GM19240 (cell line): ENCODE results near the gene SCN3A.

ENCODE experiments used
- DNase-seq: peaks from one replicate; pipeline ENCODE4 v3.0.0; 2011; ENCODE audit warnings: low spot score; ENCODE audit not compliant: insufficient read length

SCN3A gene

GRCh38 chr2:165191096-165191728 lies 12.6 kb downstream of the SCN3A start:
- DNase-seq: no peak

DNA sequence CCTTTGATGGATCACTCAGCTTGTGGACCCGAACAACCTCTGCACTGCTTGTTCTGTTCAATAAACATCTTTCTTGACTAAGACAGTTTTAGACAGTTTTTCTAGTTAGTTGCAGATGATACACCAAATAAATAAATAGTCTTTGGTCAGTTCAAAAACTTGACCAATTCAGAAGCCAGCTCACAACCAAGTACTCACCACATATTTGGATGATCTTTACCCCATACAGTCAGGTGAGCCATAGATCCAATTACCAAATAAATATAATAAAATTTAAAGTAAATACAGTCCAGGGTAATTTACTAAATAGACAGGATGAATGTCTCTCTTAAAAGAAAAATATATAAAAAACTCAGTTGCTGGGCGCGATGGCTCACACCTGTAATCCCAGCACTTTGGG lies 18.2 kb downstream of the SCN3A start:
- no peak for DNase-seq

DNA sequence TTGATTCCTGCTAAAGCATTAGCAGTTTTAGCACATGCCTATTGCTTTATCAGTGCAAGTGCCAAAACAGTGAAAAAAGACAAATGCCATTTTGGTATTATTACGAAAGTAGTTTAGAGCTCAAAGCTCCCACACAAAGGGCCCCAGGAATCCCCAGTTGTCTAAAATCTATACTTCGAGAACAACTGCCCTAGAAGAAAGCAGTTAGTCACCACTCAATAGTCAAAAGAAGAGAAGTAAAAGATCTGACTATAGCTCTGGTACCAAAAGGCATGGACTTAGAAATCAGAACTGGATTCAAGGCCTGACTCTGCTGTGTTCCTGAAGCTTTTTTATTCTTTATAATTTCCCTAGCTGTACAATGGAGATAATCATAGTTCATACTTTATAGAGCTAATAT lies 21.8 kb downstream of the SCN3A start:
- no peak for DNase-seq

DNA sequence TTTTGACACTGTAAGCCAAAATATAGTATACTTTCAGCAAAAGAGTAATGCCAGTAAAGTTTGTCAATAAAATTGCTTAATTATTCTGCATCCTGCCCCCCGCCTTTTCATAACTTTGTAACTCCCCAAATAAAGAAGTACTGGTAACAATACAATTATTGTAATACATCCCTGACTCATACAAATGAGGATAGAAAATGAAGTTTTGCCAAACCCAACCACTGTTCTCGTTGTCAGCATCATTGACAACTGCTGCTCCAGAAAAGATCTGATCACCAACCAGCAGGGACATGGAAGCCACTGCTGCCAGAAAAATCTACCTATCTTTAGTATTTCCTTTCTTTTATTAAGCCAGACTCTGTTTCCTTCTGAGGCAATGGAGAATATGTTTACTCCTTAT lies 27.1 kb downstream of the SCN3A start:
- DNase-seq: no peak

GRCh38 chr2:165173215-165173614 lies 30.6 kb downstream of the SCN3A start:
- no peak for DNase-seq

DNA sequence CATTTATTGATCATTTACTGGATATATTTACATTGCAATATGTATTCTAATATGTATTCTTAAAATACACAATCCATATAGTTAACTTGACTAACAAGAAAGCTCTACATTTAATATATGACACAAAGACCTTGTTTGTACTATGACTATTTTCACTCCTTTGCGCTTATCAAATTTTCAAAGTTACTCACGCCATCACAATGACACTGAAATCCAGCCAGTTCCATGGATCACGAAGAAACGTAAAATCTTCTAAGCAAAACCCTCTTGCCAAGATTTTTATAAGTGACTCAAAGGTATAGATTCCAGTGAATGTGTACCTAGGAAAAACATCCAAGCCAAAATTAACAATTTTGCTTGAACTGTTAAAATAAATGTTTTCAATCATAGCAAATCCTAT lies 39.6 kb downstream of the SCN3A start:
- DNase-seq: no peak

DNA sequence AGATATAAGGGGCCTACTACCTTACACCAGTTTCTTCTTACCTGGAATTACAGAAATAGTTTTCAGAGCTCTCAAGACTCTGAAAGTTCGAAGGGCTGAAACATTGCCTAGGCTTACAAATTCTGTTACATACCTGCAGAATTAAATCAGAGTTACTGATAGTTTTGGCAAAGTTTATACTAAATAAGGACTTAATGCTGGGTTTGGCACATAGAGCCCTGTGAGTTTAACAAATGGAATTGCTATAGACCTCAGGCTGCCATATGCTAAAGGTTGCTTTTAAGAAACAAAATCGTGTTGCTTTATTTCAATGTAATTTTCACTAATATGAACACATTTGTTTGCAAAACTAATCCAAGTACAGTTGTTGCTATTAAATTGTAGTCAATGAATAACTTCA lies 40.1 kb downstream of the SCN3A start:
- DNase-seq: no peak

DNA sequence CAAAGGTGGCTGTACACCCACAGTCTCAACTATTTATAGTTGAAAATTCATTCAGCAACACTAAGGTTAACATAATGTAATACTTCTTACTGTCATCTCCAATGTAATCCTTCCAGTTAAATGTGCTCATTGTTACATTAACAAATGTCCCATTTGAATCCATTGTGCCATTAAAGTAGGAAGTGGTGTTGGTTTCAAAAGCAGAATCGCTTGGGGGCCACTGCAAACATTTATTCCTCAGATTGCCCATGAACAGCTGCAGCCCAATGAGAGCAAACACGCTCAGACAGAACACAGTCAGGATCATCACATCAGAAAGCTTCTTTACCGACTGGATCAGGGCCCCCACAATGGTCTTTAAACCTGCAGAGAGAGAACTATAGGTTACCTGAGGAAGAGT lies 41.4 kb downstream of the SCN3A start:
- DNase-seq: no peak

DNA sequence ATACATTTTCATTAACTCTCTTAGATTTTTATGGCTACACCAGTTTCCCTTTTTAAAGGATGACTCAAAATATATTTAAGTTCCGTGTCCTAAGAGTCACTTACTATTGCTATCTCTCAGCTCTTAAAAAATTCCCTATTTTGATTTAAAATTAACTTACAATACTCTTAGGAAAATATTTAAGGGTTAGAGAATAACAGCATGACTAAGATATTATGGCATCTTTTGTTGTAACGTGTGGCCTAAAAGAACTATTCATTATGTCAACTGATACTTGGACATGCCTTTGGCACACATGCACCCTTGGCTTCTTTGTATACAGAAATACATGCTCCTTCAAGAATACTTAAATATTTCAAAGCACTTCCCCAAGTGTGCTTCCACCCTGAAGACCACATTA lies 42.3 kb downstream of the SCN3A start:
- DNase-seq: no peak

DNA sequence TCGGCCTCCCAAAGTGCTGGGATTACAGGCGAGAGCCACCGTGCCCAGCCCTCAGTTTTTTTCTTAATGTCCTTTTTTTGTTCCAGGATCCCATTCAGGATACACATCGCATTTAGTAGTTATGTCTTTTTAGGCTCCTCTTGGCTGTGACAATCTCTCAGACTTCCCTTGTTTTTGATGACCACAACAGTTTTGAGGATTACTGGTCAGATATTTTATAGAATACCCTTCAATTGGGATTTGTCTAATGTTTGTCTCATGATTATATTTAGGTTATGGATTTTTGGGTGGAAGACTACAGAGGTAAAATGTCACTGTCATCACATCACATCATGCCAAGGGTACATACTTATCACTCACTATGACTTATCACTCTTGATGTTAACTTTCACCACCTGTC lies 46.7 kb downstream of the SCN3A start:
- no peak for DNase-seq

- DNase-seq: no peak
Observed at GRCh38 chr2:165155152-165155551, 48.7 kb downstream of the SCN3A start.

GRCh38 chr2:165149439-165149838 lies 54.4 kb downstream of the SCN3A start:
- no peak for DNase-seq

DNA sequence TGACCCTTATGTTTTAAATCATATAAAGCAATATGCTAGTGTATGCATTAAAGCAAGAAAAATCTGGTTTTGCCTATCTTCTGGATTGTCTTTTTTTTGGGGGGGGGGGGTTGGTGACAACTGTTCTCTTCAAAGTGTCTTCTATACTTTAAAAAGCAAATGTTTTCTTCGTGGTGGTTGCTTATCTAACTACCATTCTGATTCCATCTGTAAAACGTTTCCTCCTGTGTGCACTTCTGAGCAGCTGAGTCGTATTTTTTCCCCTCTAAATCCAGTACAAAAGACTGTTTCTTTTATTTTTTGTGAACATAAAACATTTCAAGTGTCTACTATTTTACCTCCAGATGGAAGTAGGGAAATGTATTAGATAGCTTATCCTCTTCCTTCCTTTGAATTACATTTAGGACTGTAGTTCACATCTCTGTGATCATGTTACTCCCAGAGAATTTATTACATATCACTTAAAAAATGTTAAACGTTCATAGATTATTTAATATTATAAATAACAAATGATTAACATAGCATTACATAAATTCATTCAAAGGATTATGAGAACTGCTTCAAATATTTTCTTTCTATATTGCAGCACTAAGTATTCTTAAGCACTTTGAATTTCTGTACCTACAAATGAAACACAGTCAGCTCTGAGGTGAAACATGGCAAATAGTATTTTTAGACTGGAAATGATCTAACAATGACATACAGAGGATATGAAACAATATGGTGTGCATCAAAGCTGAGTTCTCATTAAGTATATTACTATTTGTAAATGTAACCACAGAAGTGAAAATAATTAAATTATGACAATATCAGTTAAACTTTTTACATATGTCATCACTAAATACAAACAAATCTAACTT lies 56.4 kb downstream of the SCN3A start:
- no peak for DNase-seq

- no peak for DNase-seq
Observed at GRCh38 chr2:165144315-165144714, 59.5 kb downstream of the SCN3A start.

- no peak for DNase-seq
Observed at GRCh38 chr2:165141601-165142354, 62.1 kb downstream of the SCN3A start.

- DNase-seq: no peak
Observed at GRCh38 chr2:165126244-165126643, 77.6 kb downstream of the SCN3A start.

DNA sequence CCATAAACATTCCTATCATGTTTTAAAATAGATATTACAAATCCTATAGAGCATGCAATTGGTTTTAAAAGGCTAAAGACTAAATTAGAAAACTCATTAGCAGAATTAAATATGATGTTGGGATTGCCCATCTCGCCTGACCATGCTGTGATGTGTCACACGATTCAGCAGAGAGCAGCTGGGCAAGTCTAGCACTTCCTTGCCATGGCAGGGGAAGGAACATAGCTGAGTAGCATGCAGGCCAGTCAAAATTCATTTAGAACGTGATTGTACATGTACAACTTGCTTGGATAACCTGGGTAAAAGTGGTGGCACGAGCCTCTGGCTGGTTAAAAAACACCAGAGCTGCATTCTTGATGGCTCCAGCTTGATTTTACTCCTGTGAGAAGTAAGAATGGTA lies 81.3 kb downstream of the SCN3A start:
- DNase-seq: no peak

DNA sequence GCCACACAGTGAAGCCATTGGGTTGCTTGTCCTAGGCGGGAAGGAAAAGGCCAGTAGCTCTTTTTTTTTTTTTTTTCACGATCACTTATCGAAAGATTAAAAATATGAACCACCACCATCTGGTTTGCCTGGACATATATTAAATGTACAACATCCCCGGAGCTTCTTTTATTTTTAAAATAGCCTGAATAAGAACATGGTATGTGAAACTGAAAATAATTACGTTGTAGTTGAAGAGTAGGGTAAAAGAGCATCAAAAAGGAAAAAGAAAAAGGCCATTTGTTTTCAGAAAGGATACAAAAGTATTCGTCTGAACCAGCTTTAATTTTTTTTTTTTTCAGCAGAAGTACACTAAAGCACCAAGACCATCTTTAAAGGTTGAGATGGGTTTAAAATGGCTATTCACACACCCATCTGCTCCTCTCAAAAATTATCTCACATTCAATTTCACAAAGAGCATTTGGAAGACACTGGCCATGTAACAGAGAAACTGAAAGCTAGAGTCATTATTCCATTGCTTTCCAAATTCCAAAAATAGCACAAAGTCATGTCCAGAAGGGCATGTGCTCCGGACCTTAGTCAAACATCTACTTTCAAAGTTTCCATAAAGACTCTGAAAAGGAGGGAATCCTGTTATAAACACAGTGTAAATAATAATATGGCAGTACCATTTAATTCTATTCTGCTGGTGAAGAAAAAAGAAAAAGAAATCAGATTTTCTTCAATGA lies 82.9 kb downstream of the SCN3A start:
- DNase-seq: no peak

- no peak for DNase-seq
Observed at GRCh38 chr2:165115258-165115657, 88.6 kb downstream of the SCN3A start.

DNA sequence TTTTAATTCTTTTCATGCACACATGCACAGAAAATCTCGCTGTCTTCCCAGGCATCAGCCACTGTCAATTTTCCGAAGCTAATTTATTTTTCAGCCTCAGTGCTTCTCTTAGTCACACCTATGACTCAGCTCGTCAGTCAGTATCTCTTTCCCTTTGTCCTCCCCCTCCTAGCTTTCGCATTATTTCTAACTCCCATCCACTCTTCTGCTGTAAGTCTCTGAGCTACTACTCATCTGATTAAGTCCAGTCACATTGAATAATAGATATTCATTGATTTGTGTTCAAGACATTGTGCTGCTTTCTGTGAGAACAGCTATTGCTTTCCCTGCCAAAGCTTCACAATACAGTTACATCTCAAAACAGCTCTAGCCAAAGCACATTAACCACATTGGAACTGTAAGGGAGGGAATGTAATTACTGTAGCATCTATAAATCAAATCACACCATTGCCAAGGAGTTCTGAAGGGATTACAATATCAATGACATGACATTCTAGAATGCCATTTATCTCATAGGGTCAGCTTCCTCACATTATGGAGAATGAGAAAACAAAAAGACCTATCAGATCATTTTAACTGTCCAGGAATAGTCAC lies 89.4 kb downstream of the SCN3A start:
- DNase-seq: no peak

- no peak for DNase-seq
Observed at GRCh38 chr2:165113414-165113813, 90.4 kb downstream of the SCN3A start.
